ENCODE data around the gene ATP2C2.

GRCh38 chr16:84426804-84427203, 58.5 kb downstream of the ATP2C2 start:
- TF ChIP-seq CTCF (IDR thresholded peaks at IDR 0.05): no peak
- TF ChIP-seq POLR2A (IDR thresholded peaks at IDR 0.05): no peak

Measured in esophagus squamous epithelium (tissue), 4 donors.